Neuronal stem cell (in vitro differentiated cells): ENCODE measurements around the gene FLAD1.

Source experiments
- DNase-seq: peaks from one replicate; pipeline ENCODE4 v3.0.0-alpha.2; 2013; ENCODE audit warnings: low spot score
- H2AFZ ChIP-seq: one replicate; pipeline ENCODE4 v1.6.1; 2013; ENCODE audit warnings: mild to moderate bottlenecking, low read length, inconsistent platforms
- H2AK5ac ChIP-seq: 2 replicates; pipeline ENCODE4 v1.6.1; 2013; ENCODE audit warnings: low read depth, mild to moderate bottlenecking, inconsistent platforms, low read length, moderate library complexity, mixed read lengths
- H2BK120ac ChIP-seq: 2 replicates; pipeline ENCODE4 v1.6.1; 2013; ENCODE audit warnings: low read depth, mild to moderate bottlenecking, inconsistent platforms, low read length, moderate library complexity, mixed read lengths
- H2BK12ac ChIP-seq: one replicate; pipeline ENCODE4 v1.6.1; 2013; ENCODE audit warnings: low read length, inconsistent platforms
- H2BK15ac ChIP-seq: 2 replicates; pipeline ENCODE4 v1.6.1; 2013; ENCODE audit warnings: mild to moderate bottlenecking, low read length, inconsistent platforms, mixed read lengths
- H2BK5ac ChIP-seq: one replicate; pipeline ENCODE4 v1.6.1; 2013; ENCODE audit warnings: inconsistent platforms, mild to moderate bottlenecking, low read length, moderate library complexity
- H3K14ac ChIP-seq: one replicate; pipeline ENCODE4 v1.6.1; 2013; ENCODE audit warnings: low read length, inconsistent platforms
- H3K18ac ChIP-seq: 2 replicates; pipeline ENCODE4 v1.6.1; 2013; ENCODE audit warnings: low read length, inconsistent platforms
- H3K23ac ChIP-seq: 2 replicates; pipeline ENCODE4 v1.6.1; 2013; ENCODE audit warnings: low read depth, mild to moderate bottlenecking, mixed read lengths, low read length, inconsistent platforms; ENCODE audit not compliant: poor library complexity
- H3K27ac ChIP-seq: replicated peaks from 3 replicates; pipeline ENCODE4 v1.5.1; 2013; ENCODE audit warnings: low read length, inconsistent platforms
- H3K27me3 ChIP-seq, 3 experiments: 2 replicates each; pipeline ENCODE4 v1.6.1; 2013; ENCODE audit warnings: low read length in 3 of 3, mild to moderate bottlenecking in 2 of 3, inconsistent platforms in 1 of 3, low read depth in 1 of 3, mixed read lengths in 1 of 3, moderate library complexity in 1 of 3; ENCODE audit not compliant: control insufficient read depth in 3 of 3, insufficient read depth in 3 of 3
- H3K36me3 ChIP-seq, 2 donors: replicated peaks in 1 of 2; 2 replicates each; pipeline ENCODE4 v1.6.1; 2013; ENCODE audit warnings: low read length in 2 of 2; ENCODE audit not compliant: control insufficient read depth in 2 of 2, insufficient read depth in 2 of 2
- H3K4ac ChIP-seq: 2 replicates; pipeline ENCODE4 v1.6.1; 2013; ENCODE audit warnings: inconsistent platforms, mild to moderate bottlenecking, low read length, moderate library complexity
- H3K4me1 ChIP-seq, 2 donors: 1 replicate in 1 of 2; 2 replicates in 1 of 2; pipeline ENCODE4 v1.6.1; 2013; ENCODE audit warnings: low read length in 2 of 2, low read depth in 1 of 2; ENCODE audit not compliant: control insufficient read depth in 2 of 2, insufficient read depth in 1 of 2
- H3K4me2 ChIP-seq: one replicate; pipeline ENCODE4 v1.6.1; 2013; ENCODE audit warnings: mild to moderate bottlenecking, low read length, inconsistent platforms; ENCODE audit not compliant: insufficient read depth, poor library complexity, severe bottlenecking
- H3K4me3 ChIP-seq, 2 donors: 2 replicates each; pipeline ENCODE4 v1.5.1; 2013; ENCODE audit warnings: low read length in 2 of 2, mild to moderate bottlenecking in 2 of 2, inconsistent platforms in 1 of 2, moderate library complexity in 1 of 2
- H3K79me1 ChIP-seq: one replicate; pipeline ENCODE4 v1.6.1; 2013; ENCODE audit warnings: low read depth, mild to moderate bottlenecking, inconsistent platforms, low read length, moderate library complexity
- H3K9ac ChIP-seq: one replicate; pipeline ENCODE4 v1.6.1; 2013; ENCODE audit warnings: mild to moderate bottlenecking, low read depth, low read length, inconsistent platforms; ENCODE audit not compliant: poor library complexity
- H3K9me3 ChIP-seq, 2 donors: replicated peaks in 1 of 2; 2 replicates each; pipeline versions ENCODE3 to v1.6.1; 2013; ENCODE audit warnings: low read length in 2 of 2, mild to moderate bottlenecking in 2 of 2, inconsistent platforms in 1 of 2, low read depth in 1 of 2, mixed read lengths in 1 of 2, moderate library complexity in 1 of 2; ENCODE audit not compliant: control insufficient read depth in 2 of 2, insufficient read depth in 1 of 2
- H4K8ac ChIP-seq: one replicate; pipeline ENCODE4 v1.6.1; 2013; ENCODE audit warnings: low read depth, mild to moderate bottlenecking, inconsistent platforms, low read length, moderate library complexity
- H4K91ac ChIP-seq: one replicate; pipeline ENCODE4 v1.6.1; 2013; ENCODE audit warnings: low read length, low read depth, mild to moderate bottlenecking, inconsistent platforms; ENCODE audit not compliant: poor library complexity
- WGBS, 2 donors: extraction: QIAGEN DNeasy Blood & Tissue Kit; methylation state at CpG; one replicate each; pipeline ENCODE4 v1.1.7; 2013; ENCODE audit warnings: missing lambda C conversion rate in 2 of 2, mixed read lengths in 1 of 2; ENCODE audit not compliant: insufficient read length in 2 of 2, insufficient replicate concordance in 1 of 2; ENCODE audit errors: extremely low coverage in 2 of 2; 5-methylcytosine and 5-hydroxymethylcytosine counted together

Gene FLAD1

GRCh38 chr1:154956544-154956941 lies 26.6 kb upstream of the FLAD1 start:
- no CpG with 5 or more reads among the region's 6 CpGs for WGBS, 2 donors
- H3K4me1 ChIP-seq = peaks cover 32 to 35% of the 10 kb centered on the region in 2 donors

GRCh38 chr1:154957091-154957657 lies 26.0 kb upstream of the FLAD1 start:
- Histone ChIP-seq H2BK15ac (peak overlapping the region; percentile 50), H3K9ac (no peak overlapping the region), H2BK5ac (peak overlapping the region; percentile 26), H3K36me3 (peaks cover 15 to 33% of the 10 kb centered on the region in 2 donors), H3K27me3 (no peaks in the 10 kb centered on the region), H3K4ac (no peak overlapping the region), H2AFZ (no peak overlapping the region), H3K4me2 (no peak overlapping the region), H4K91ac (no peak overlapping the region), H4K8ac (no peak overlapping the region), H3K27ac (peak overlapping the region; percentile 85), H3K23ac (no peak overlapping the region), H2BK120ac (no peak overlapping the region), H3K9me3 (no peaks in the 10 kb centered on the region), H3K18ac (no peak overlapping the region), H3K4me3 (no peak overlapping the region), H2AK5ac (no peak overlapping the region), H2BK12ac (no peak overlapping the region), H3K79me1 (peaks cover 12% of the 10 kb centered on the region), H3K4me1 (peaks cover 32 to 35% of the 10 kb centered on the region in 2 donors), H3K14ac (no peak overlapping the region)
- DNase-seq = no peak
- no CpG with 5 or more reads among the region's 9 CpGs for WGBS, 2 donors

More at GRCh38 chr1:154956544-154956941, 26.6 kb upstream of the FLAD1 start:
- Histone ChIP-seq H2AK5ac (peak overlapping the region; percentile 73), H3K4ac (peak overlapping the region; percentile 14), H2BK5ac (peak overlapping the region; percentile 26), H3K27ac (peak overlapping the region; percentile 85), H2BK15ac (no peak overlapping the region), H3K18ac (peak overlapping the region; percentile 71), H3K9me3 (no peaks in the 10 kb centered on the region), H3K79me1 (peaks cover 12% of the 10 kb centered on the region), H2BK12ac (no peak overlapping the region), H3K4me3 (peak overlapping the region in 1 of 2 donors; percentile 59), H4K8ac (no peak overlapping the region), H3K23ac (no peak overlapping the region), H3K36me3 (peaks cover 15 to 37% of the 10 kb centered on the region in 2 donors), H3K14ac (no peak overlapping the region), H2AFZ (peak overlapping the region; percentile 83), H2BK120ac (no peak overlapping the region), H3K9ac (no peak overlapping the region), H4K91ac (no peak overlapping the region), H3K27me3 (no peaks in the 10 kb centered on the region), H3K4me2 (peak overlapping the region; percentile 67)
- DNase-seq = no peak

DNA sequence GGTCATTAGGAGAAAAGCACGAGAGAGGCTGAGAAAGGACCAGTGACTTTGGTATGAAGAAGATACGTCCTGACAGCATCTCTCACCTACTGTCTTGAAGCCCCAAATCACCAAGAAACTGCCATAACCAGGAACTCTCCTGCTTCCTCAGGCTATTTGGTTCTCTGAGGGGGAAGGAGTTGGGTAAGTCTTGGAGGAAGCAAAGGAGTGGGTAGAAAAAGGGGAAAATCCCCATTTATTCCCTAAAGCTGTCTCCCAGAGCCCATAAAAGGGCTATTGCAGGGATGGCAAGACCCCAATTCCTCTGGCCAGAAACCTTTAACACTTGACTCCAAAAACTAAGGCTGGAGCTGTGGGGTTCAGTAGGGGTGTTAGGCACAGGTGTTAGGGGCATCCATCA lies 25.1 kb upstream of the FLAD1 start:
- Histone ChIP-seq H3K79me1 (peaks cover 12% of the 10 kb centered on the region), H2BK15ac (no peak overlapping the region), H3K27me3 (no peaks in the 10 kb centered on the region), H3K4me1 (peaks cover 32 to 38% of the 10 kb centered on the region in 2 donors), H3K4ac (no peak overlapping the region), H4K91ac (no peak overlapping the region), H3K4me2 (no peak overlapping the region), H3K9ac (no peak overlapping the region), H4K8ac (no peak overlapping the region), H3K18ac (no peak overlapping the region), H2BK5ac (no peak overlapping the region), H2AFZ (no peak overlapping the region), H3K14ac (no peak overlapping the region), H2BK120ac (no peak overlapping the region), H3K27ac (no peak overlapping the region), H3K23ac (no peak overlapping the region), H3K9me3 (no peaks in the 10 kb centered on the region), H3K36me3 (peaks cover 15 to 41% of the 10 kb centered on the region in 2 donors), H3K4me3 (no peak overlapping the region), H2AK5ac (no peak overlapping the region), H2BK12ac (no peak overlapping the region)
- DNase-seq = no peak
- no CpG with 5 or more reads among the region's 2 CpGs for WGBS, 2 donors

- Histone ChIP-seq H3K4me2 (no peak overlapping the region), H2AK5ac (no peak overlapping the region), H3K4me1 (peaks cover 24 to 35% of the 10 kb centered on the region in 2 donors), H3K79me1 (peaks cover 7% of the 10 kb centered on the region), H4K91ac (no peak overlapping the region), H3K14ac (no peak overlapping the region), H3K4me3 (no peak overlapping the region), H2BK5ac (no peak overlapping the region), H3K27ac (no peak overlapping the region), H4K8ac (no peak overlapping the region), H3K9ac (no peak overlapping the region), H3K4ac (no peak overlapping the region), H2AFZ (no peak overlapping the region), H3K18ac (no peak overlapping the region), H2BK12ac (no peak overlapping the region), H3K27me3 (no peaks in the 10 kb centered on the region), H2BK15ac (no peak overlapping the region), H2BK120ac (no peak overlapping the region), H3K23ac (no peak overlapping the region), H3K9me3 (no peaks in the 10 kb centered on the region), H3K36me3 (peaks cover 18 to 49% of the 10 kb centered on the region in 2 donors)
- no CpG with 5 or more reads among the region's 16 CpGs for WGBS, 2 donors
- DNase-seq = no peak
Observed at GRCh38 chr1:154958681-154959425, 24.3 kb upstream of the FLAD1 start.
